ENCODE data around the gene SLC15A3.

SLC15A3 gene

DNA sequence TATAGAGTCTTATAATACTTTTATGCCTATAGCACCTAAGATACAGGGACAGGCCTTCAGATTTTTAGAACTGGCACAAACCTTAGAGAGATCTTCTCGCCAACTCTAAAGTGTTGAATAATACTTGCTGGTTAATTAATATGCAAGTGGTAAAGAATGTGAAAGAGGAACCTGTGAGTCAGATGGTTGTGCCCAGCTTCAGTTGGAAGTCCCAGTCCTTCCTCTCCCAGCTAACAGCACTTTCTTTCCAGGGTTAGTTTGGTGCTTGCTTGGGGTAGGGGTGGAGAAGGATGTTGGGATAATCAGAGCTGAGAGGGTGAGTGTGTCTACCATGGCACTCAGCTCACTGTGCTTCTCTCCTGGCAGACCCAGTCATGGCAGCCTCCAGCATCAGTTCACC is 32.7 kb downstream of the SLC15A3 start:
- Mint-ChIP-seq H3K4me3 (no peak overlapping the region), H3K27ac (no peak overlapping the region), H3K9me3 (no peaks in the 10 kb centered on the region), H3K27me3 (peaks cover 0 to 23% of the 10 kb centered on the region in 2 donors), H3K36me3 (ENCODE audit: insufficient read depth) (peaks cover 41% of the 10 kb centered on the region), H3K4me1 (ENCODE audit: low read depth in 2 of 2) (peaks cover 27 to 31% of the 10 kb centered on the region in 2 donors)
- ATAC-seq (replicated peaks), result no peak
- DNase-seq, result no peak

DNA sequence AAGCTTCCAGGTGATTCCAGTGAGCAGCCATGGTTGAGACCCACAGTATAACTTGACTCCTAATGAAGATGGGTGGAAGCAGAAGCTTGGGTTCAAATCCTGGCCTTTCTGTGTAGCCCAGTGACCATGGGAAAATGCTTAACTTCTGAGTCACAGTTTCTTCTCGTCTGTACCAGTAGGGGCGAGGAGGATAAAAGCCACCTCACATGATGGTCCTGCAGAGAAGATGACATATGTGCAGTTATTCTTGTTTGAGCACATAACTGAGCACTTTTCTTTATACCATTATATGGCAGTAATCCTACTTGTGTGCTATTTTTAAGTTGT is 33.1 kb downstream of the SLC15A3 start:
- H3K4me3 Mint-ChIP-seq, result no peak overlapping the region
- DNase-seq, result no peak
- H3K27me3 Mint-ChIP-seq, result peaks cover 0 to 20% of the 10 kb centered on the region in 2 donors
- H3K9me3 Mint-ChIP-seq, result no peaks in the 10 kb centered on the region
- peaks cover 29 to 30% of the 10 kb centered on the region in 2 donors for H3K4me1 Mint-ChIP-seq (ENCODE audit: low read depth in 2 of 2)
- H3K36me3 Mint-ChIP-seq (ENCODE audit: insufficient read depth), result peaks cover 44% of the 10 kb centered on the region
- ATAC-seq (replicated peaks), result no peak
- H3K27ac Mint-ChIP-seq, result no peak overlapping the region

DNA sequence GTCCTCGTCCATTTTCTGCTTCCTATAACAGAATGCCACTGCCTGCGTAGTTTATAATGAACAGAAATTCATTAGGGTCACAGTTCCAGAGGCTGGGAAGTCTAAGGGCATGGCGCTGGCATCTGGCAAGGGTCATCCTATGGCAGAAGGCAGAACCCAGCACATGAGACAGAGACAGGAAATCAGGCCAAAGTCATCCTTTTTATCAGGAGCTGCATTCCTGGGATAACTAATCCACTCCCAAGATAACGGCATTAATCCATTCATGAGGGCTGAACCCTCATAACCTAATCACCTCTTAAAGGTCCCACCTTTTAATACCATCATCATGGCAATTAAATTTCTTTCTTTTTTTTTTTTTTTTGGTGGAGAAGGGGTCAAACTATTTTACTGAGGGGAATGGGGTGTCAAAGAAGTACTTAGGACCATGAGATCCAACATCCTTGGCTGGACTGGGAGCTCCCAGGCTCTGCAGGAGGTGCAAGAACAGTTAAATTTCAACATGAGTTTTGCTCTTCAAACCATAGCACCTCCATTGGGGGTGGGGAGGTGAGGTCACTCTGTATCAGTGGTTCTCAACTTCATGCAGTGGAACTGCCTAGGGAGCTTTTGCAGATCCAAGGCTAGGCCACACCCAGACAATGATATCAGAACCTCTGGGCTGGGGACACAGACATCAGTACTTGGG is 33.6 kb downstream of the SLC15A3 start:
- Mint-ChIP-seq H3K9me3 (no peaks in the 10 kb centered on the region), H3K27ac (no peak overlapping the region), H3K4me3 (no peak overlapping the region), H3K27me3 (peaks cover 0 to 15% of the 10 kb centered on the region in 2 donors), H3K4me1 (ENCODE audit: low read depth in 2 of 2) (peaks cover 33 to 34% of the 10 kb centered on the region in 2 donors), H3K36me3 (ENCODE audit: insufficient read depth) (peaks cover 48% of the 10 kb centered on the region)
- ATAC-seq (replicated peaks), result no peak
- no peak for DNase-seq

DNA sequence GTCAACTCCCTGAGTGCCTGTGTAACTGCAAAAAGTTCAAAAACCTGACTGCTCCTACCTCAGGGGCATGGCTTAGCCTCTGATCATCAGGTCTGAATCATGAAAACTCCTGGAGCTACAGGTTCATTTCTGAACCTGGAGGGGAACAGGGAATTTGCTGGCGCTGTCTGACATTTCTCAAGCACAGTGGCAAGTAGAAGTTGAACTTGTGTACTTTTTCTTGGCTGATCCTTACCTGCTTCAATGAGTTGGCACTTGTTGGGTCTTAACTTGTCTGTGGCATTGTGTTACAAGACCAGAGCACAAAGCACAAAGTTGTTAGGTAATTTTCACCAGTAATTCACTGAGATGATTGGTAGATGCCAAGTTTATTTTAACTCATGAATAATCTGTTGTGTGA is 34.7 kb downstream of the SLC15A3 start:
- Mint-ChIP-seq H3K9me3 (no peaks in the 10 kb centered on the region), H3K27me3 (peaks cover 0 to 4% of the 10 kb centered on the region in 2 donors), H3K4me3 (no peak overlapping the region), H3K36me3 (ENCODE audit: insufficient read depth) (peaks cover 47% of the 10 kb centered on the region), H3K27ac (peak overlapping the region; percentile 95 to 97), H3K4me1 (ENCODE audit: low read depth in 2 of 2) (peaks cover 38 to 39% of the 10 kb centered on the region in 2 donors)
- DNase-seq (no peak), ATAC-seq (replicated peaks) (no peak)

DNA sequence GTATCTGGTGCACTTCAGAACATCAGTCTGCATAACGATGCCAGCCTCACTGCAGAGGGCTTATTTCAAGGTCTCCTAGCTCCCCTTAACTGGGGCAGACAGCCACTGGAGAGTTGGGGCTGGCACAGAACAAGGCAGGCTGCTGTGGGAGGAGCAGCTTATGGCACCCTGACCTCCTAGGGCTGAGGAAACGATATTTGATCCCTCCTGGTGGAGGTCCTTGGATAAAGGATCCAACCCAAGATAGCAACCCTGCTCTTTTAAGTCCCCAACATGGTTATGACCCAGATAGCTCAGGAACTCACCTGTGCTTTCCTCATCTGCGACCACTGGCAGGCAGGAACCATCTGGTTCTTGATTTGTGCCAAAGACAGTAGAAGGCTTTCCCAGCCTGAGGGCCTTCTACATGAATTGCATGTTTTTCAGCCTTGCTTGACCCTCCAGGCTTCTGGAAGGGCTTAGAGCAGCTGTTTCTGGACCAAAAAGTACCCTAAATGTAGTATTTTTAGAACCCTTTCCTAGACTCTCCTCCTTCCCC is 35.2 kb downstream of the SLC15A3 start:
- Mint-ChIP-seq H3K27ac (peak overlapping the region; percentile 95 to 97), H3K4me3 (peak overlapping the region; percentile 23 to 95), H3K36me3 (ENCODE audit: insufficient read depth) (peaks cover 43% of the 10 kb centered on the region), H3K4me1 (ENCODE audit: low read depth in 2 of 2) (peaks cover 42 to 43% of the 10 kb centered on the region in 2 donors), H3K27me3 (no peaks in the 10 kb centered on the region), H3K9me3 (no peaks in the 10 kb centered on the region)
- no peak for ATAC-seq (replicated peaks)
- DNase-seq, result no peak

DNA sequence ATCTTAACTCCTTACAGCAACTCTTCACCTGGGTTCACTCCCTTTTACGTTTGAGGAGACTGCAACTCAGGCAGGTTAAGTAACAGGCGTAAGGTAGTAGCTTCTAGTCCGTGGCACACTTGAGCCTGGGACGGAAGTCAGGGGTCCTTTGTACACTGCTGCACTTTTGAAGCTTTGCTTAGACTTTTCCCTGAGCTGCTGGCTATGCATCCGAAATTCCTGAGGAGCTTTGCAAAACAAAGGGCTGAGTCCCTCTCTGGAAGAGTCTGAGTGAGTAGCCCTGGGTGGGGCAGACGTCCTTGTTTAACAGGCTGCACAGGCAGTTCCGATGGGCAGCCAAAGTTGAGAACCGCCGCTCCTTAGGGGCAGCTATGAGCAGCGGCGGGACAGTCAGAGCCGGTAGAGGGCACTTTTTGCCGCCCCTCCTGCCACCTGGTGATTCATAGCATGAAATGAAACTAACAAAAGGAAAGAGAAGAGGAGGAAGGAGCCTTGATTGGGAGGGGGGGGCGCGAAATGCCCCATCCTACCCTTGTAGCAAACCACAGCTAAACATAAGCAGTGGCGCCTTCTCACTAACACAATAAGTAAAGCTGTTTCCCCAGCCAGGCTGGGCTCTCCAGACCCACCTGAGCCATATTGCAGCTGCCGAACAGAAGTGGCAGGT is 36.6 kb downstream of the SLC15A3 start:
- DNase-seq (peak; percentile 56 to 65 (median 60)), ATAC-seq (replicated peaks) (peak; percentile 62)
- no peaks in the 10 kb centered on the region for H3K9me3 Mint-ChIP-seq
- peak overlapping the region; percentile 89 to 95 for H3K4me3 Mint-ChIP-seq
- H3K36me3 Mint-ChIP-seq (ENCODE audit: insufficient read depth), result peaks cover 33% of the 10 kb centered on the region
- H3K27me3 Mint-ChIP-seq, result no peaks in the 10 kb centered on the region
- H3K27ac Mint-ChIP-seq, result peak overlapping the region; percentile 95 to 97
- H3K4me1 Mint-ChIP-seq (ENCODE audit: low read depth in 2 of 2), result peaks cover 46 to 50% of the 10 kb centered on the region in 2 donors

DNA sequence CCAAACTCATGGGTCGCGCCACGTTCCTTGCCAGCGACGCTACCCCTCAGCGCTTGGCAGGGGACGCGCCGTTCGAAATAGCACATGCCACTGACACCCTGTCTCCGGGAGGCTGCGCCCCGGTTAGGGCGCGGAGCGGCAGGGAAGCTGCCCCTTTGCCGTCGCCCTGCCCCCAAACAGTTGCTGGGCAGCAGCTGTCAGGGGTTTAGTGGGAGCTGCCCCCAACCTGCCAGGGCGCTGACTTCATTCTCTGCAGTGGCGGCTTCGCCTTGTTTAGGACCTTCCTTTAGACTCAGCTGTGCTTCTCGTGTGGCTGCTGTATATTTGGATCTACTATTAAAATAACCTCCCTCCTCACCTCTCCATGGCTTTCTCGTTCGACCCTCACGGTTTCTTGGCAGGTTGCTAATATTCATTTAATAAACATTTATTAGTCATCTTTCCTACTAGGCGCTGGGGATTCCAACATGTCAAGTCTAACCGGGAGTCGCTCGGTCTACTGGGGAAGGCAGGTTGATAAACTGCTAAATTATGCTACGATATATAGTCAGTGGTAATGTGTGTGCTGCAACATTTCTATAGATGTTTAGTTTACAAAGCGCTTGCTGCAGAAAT is 37.2 kb downstream of the SLC15A3 start:
- H3K4me3 Mint-ChIP-seq, result peak overlapping the region; percentile 89 to 95
- peaks cover 46 to 50% of the 10 kb centered on the region in 2 donors for H3K4me1 Mint-ChIP-seq (ENCODE audit: low read depth in 2 of 2)
- H3K36me3 Mint-ChIP-seq (ENCODE audit: insufficient read depth), result peaks cover 26% of the 10 kb centered on the region
- H3K27ac Mint-ChIP-seq, result peak overlapping the region; percentile 95 to 97
- DNase-seq, result peak in 1 of 3 experiments; percentile 40
- peak; percentile 26 for ATAC-seq (replicated peaks)
- no peaks in the 10 kb centered on the region for H3K9me3 Mint-ChIP-seq
- H3K27me3 Mint-ChIP-seq, result no peaks in the 10 kb centered on the region

DNA sequence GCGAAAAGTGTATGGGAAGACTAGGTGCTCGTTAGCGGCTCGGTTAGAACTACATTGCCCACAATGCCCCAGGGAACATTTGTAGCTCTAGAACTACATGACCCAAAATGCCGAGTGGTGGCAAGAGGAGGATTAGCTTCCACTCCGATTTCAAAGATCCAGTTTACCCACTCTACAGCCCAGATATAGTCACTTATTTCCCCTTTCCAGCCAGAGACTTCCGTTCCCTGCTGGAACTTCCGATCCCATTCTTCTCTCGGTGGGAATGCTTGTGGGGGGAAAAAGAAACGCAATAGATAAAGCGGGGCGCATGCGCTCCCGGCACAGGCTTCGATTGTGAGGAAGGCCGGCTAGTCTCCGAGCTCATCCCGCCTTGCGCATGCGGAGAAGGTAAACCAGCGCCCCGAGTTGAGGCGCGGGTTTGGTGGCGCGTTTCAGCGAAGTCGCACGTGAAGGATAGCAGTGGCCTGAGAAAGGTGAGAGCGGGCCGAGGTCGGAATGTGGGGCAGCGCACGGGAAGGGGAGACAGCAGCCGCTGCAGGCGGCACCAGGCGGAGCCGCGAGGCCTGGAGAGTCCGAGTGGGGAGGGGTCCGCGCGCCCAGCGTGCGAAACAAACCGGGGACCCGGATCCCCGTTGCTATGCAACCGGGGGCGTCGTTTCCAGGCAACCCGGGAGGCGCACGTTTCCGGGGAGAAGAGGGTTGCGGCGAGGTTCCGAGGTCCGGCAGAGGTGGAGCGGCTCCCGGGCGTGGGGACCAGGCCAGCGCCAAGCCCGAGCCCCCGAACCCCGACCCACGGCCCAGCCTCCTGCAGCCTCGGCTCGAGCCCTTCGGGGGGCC is 38.0 kb downstream of the SLC15A3 start, which contains the start of gene TMEM109:
TSS of gene TMEM109 (plus strand) at position 366 of the 840 bp plus-strand sequence. CDS start 5,536 bp downstream, outside the sequence.
- Mint-ChIP-seq H3K4me3 (peak within 1 kb of the TSS; percentile 89 to 95), H3K4me1 (ENCODE audit: low read depth in 2 of 2) (peaks cover 46 to 50% of the 10 kb centered on the region in 2 donors), H3K36me3 (ENCODE audit: insufficient read depth) (peaks cover 23% of the 10 kb centered on the region), H3K27ac (peak within 1 kb of the TSS; percentile 96 to 97), H3K9me3 (no peaks in the 10 kb centered on the region), H3K27me3 (no peaks in the 10 kb centered on the region)
- ATAC-seq (replicated peaks) (peak; percentile 64), DNase-seq (peak; percentile 80 to 86 (median 81))

DNA sequence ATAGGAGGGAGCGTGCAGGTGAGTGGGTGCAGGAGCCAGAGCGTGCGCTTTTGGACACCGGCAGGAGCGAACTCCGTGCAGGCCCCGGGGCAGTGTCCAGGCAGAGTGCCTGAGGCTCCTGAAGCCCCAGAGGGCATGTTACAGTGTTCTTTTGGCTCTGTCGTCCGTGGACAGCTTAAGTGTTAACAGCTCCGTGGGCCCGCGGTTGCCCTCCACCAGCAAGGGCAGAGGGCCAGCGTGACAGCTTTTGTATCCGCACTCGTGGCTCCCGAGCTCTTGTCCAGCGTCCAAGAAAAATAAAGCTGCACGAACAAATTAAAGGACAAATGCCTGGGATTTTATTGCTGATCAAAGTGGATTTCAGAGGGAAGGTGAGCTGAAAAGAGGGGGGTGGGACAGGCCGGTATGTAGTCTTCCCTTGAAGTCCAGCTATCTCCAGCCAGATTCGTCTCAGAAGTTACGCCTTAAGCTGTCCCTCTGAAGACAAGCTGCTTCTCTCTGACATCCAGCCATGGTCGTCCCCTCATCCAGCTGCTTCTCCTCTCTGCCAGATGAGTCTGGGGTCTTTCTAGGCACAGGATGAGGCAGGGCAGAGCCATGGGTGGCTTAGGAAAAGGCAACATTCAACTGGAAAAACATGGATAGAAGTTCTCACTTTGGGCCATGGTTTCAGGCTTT is 39.0 kb downstream of the SLC15A3 start:
- Mint-ChIP-seq H3K9me3 (no peaks in the 10 kb centered on the region), H3K27me3 (no peaks in the 10 kb centered on the region), H3K4me1 (ENCODE audit: low read depth in 2 of 2) (peaks cover 44 to 50% of the 10 kb centered on the region in 2 donors), H3K27ac (peak overlapping the region; percentile 96 to 97), H3K4me3 (peak overlapping the region; percentile 89 to 95), H3K36me3 (ENCODE audit: insufficient read depth) (peaks cover 19% of the 10 kb centered on the region)
- ATAC-seq (replicated peaks) (no peak), DNase-seq (no peak)

DNA sequence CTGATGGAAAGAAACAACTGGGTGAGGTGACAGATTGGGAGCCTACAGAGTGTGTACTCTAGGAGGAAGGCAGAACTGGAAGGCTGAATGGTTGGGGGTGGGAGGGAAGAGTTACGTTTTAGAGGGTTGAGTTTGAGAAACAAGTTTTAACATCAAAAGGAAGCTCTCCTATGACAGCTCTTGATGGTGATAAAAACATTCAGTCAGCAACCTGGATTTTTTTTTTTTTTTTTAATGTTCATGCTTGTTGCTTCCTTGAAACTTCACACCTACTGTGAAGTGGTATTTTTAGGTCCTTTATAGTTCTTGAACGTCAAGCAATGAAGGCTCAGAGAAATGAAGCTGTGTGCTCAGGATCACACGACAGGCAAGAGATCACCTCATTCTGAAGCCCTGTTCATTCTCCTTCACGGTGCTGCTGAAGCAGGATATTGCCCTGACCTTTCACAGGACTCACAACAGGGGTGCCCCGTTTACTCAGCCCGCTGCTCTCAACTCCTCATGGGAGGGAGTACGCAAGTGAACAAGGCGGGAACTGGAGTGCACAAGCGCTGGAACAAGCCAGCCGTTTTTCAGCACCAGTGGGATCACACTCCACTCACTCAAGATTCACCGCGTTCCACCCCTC is 39.6 kb downstream of the SLC15A3 start:
- H3K4me3 Mint-ChIP-seq, result peak overlapping the region; percentile 89 to 95
- no peaks in the 10 kb centered on the region for H3K27me3 Mint-ChIP-seq
- H3K27ac Mint-ChIP-seq, result peak overlapping the region; percentile 84 to 91
- peaks cover 19% of the 10 kb centered on the region for H3K36me3 Mint-ChIP-seq (ENCODE audit: insufficient read depth)
- H3K9me3 Mint-ChIP-seq, result no peaks in the 10 kb centered on the region
- peaks cover 44 to 53% of the 10 kb centered on the region in 2 donors for H3K4me1 Mint-ChIP-seq (ENCODE audit: low read depth in 2 of 2)
- peak in 1 of 3 experiments; percentile 39 for DNase-seq
- peak; percentile 27 for ATAC-seq (replicated peaks)

DNA sequence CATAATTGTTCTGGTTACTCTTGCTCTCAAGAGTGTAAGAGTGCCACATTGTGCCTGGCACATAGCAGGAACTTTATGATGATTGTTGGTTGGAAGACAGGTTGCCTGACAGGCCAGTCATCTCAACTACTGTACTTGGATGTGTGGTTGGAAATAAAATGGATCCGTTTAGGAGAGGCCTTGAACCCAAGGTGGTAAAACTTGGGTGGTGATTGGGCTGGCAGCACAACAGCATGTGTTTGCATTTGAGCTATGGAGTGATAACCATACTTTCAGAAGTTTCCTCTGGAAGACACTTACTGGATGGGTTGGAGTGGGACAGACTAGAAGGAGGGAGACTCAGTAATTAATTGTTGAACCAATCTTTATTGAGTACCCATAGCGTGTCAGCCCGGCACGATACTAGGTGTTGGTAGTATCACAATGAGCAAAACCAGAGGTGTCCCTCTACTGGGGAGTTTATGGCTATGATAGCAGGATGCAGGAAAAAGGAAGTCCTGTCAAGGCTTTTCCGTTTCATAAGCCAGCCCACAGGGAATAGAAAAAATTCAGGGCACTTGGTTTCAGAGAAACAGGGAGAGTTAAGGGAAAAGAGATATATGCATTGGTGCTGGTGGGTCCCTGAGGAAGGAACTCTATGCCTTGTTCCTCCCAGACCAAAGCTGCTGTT is 41.1 kb downstream of the SLC15A3 start:
- no peak for ATAC-seq (replicated peaks)
- H3K36me3 Mint-ChIP-seq (ENCODE audit: insufficient read depth), result peaks cover 23% of the 10 kb centered on the region
- H3K4me1 Mint-ChIP-seq (ENCODE audit: low read depth in 2 of 2), result peaks cover 40 to 52% of the 10 kb centered on the region in 2 donors
- H3K4me3 Mint-ChIP-seq, result no peak overlapping the region
- H3K27ac Mint-ChIP-seq, result peak overlapping the region; percentile 28 to 91
- no peaks in the 10 kb centered on the region for H3K9me3 Mint-ChIP-seq
- DNase-seq, result no peak
- H3K27me3 Mint-ChIP-seq, result no peaks in the 10 kb centered on the region

DNA sequence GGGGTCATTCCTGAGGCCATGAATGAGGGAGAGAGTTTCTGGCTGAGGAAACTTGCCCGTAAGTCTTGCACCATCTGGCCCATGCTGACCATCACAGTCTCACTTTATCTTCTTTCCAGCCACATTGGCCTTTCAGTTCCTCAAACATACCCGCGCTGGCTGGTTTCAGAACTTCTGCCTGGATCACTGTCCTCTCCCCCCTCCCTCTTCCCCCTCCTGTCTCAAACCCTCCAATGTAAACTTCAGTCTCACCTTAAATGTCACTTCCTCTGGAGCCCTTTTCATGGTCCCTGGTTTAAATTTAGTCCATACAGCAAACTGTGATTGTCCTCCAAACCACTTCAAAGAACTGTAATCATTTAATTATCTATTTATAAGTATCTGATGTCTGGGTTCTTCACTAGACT is 41.7 kb downstream of the SLC15A3 start:
- Mint-ChIP-seq H3K27me3 (no peaks in the 10 kb centered on the region), H3K4me1 (ENCODE audit: low read depth in 2 of 2) (peaks cover 40 to 52% of the 10 kb centered on the region in 2 donors), H3K9me3 (no peaks in the 10 kb centered on the region), H3K36me3 (ENCODE audit: insufficient read depth) (peaks cover 20% of the 10 kb centered on the region), H3K27ac (peak overlapping the region in 1 of 2 donors; percentile 28), H3K4me3 (no peak overlapping the region)
- DNase-seq (no peak), ATAC-seq (replicated peaks) (no peak)

All from effector memory CD8-positive, alpha-beta T cell (primary cell).